GM06990 (cell line): ENCODE measurements around the gene SLC30A1.

Source experiments
- DNase-seq: peaks from one replicate; pipeline ENCODE4 v3.0.0-alpha.2; 2011; ENCODE audit not compliant: insufficient read length; ENCODE audit errors: extremely low read depth
- H3K27me3 ChIP-seq: replicated peaks from 2 replicates; pipeline ENCODE4 v1.6.0; 2011; ENCODE audit warnings: low read length; ENCODE audit not compliant: control insufficient read depth, insufficient read depth
- H3K36me3 ChIP-seq: 2 replicates; pipeline ENCODE4 v1.5.1; 2011; ENCODE audit warnings: low read length; ENCODE audit not compliant: control insufficient read depth, insufficient read depth
- H3K4me3 ChIP-seq: replicated peaks from 2 replicates; pipeline ENCODE4 v1.5.1; 2011; ENCODE audit warnings: low read depth, mild to moderate bottlenecking, control low read depth, low read length
- TF ChIP-seq, protein P1 (sequence below): IDR thresholded peaks from 2 replicates; pipeline ENCODE4 v1.5.1; 2011; ENCODE audit warnings: low read length, control low read depth, mild to moderate bottlenecking, inconsistent platforms; ENCODE audit not compliant: insufficient read depth, poor library complexity, severe bottlenecking

Gene SLC30A1

DNA sequence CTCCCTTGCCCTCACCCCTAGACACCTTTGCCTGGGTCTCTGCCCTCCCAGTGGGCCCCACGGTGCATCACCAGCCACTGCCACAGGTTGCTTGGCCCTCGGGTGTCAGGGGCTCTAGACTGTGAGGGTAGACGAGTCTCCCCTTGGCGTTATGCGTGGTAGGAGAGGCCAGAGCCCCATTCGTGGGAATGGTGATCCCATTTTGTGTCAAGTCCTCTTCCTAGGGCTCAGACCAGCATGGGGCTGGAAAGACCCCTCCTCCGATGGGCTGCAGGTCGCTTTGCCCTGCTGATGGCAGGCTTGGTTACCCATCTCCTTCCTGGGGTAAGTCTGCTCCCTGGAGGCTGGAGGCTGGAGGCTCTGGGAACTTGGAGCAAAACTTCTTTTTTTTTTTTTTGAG, 42.4 kb downstream of the SLC30A1 start:
- Histone ChIP-seq H3K27me3 (no peaks in the 10 kb centered on the region), H3K36me3 (no peaks in the 10 kb centered on the region), H3K4me3 (no peak overlapping the region)
- no peak for DNase-seq
- TF ChIP-seq, protein P1, sequence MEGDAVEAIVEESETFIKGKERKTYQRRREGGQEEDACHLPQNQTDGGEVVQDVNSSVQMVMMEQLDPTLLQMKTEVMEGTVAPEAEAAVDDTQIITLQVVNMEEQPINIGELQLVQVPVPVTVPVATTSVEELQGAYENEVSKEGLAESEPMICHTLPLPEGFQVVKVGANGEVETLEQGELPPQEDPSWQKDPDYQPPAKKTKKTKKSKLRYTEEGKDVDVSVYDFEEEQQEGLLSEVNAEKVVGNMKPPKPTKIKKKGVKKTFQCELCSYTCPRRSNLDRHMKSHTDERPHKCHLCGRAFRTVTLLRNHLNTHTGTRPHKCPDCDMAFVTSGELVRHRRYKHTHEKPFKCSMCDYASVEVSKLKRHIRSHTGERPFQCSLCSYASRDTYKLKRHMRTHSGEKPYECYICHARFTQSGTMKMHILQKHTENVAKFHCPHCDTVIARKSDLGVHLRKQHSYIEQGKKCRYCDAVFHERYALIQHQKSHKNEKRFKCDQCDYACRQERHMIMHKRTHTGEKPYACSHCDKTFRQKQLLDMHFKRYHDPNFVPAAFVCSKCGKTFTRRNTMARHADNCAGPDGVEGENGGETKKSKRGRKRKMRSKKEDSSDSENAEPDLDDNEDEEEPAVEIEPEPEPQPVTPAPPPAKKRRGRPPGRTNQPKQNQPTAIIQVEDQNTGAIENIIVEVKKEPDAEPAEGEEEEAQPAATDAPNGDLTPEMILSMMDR, result no peak

DNA sequence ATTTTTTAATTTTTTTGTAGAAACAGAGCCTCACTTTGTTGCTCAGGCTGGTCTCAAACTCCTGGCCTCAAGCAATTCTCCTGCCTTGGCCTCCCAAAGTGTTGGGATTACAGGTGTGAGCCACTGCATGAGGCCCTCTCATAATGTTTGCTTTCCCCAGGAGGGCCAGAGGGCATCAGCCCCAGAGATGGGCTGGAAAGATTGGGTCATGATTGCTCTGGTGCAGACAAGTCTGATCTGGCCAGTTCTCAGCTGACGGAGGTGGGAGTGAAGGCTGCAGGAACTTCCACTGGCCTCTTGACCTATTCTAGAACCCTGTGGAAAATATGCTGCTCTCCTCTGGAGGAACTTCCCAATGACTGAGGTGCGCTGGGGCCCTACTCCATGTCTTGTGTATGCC, 43.6 kb downstream of the SLC30A1 start:
- DNase-seq, result no peak
- TF ChIP-seq, protein P1, result no peak
- Histone ChIP-seq H3K4me3 (no peak overlapping the region), H3K27me3 (no peaks in the 10 kb centered on the region), H3K36me3 (no peaks in the 10 kb centered on the region)

DNA sequence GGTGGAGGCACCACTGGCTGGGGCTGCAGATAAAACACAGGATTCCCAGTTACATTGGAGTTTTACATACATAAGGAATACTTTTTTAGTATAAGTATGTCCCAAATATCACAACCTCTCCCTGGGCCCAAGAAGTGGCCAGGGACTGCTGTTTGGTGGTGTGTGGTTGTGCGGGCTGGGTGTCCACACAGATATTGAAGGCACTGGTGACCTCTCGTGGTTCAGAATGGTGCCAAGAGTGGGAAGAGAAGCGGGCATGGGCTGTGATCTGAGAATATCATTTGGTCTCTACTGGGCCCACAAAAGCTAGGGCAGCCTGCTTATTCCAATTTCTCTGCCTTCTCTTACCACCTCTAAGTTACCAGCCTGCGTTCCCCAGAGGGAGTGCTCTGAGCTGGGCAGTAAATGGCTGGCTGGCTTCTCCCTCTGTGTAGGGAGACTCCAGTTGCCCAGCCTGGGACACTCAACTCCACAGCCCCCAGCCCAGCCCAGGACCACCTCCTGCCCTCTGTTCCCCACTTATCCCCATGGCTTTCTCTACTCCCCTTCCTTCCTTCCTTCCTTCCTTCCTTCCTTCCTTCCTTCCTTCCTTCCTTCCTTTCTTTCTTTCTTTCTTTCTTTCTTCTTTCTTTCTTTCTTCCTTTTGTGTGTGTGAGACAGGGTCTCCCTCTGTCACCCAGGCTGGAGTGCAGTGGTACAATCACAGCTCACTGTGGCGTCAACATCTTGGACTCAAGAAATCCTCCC, 44.2 kb downstream of the SLC30A1 start:
- TF ChIP-seq, protein P1, result no peak
- Histone ChIP-seq H3K27me3 (no peaks in the 10 kb centered on the region), H3K36me3 (no peaks in the 10 kb centered on the region), H3K4me3 (no peak overlapping the region)
- no peak for DNase-seq

DNA sequence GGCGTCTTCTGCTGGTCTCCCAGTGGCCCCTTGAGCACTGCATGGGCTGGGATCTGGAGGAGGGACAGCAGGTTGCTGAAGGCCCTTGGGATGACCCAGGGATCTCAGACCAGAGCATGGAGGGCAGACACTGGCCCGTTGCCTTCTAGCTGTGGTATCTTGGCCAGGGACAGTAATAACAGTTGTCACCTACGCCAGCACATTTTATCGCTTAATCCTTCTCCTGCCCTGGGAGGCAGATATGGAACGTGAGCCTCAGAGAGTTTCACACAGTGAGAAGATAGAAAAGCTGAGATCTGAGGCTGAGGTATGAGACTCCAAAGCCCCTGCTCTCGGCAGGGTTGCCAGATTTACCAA, 46.9 kb downstream of the SLC30A1 start:
- no peak for DNase-seq
- no peak overlapping the region for H3K4me3 ChIP-seq
- no peaks in the 10 kb centered on the region for H3K27me3 ChIP-seq
- TF ChIP-seq, protein P1, result no peak
- no peaks in the 10 kb centered on the region for H3K36me3 ChIP-seq

DNA sequence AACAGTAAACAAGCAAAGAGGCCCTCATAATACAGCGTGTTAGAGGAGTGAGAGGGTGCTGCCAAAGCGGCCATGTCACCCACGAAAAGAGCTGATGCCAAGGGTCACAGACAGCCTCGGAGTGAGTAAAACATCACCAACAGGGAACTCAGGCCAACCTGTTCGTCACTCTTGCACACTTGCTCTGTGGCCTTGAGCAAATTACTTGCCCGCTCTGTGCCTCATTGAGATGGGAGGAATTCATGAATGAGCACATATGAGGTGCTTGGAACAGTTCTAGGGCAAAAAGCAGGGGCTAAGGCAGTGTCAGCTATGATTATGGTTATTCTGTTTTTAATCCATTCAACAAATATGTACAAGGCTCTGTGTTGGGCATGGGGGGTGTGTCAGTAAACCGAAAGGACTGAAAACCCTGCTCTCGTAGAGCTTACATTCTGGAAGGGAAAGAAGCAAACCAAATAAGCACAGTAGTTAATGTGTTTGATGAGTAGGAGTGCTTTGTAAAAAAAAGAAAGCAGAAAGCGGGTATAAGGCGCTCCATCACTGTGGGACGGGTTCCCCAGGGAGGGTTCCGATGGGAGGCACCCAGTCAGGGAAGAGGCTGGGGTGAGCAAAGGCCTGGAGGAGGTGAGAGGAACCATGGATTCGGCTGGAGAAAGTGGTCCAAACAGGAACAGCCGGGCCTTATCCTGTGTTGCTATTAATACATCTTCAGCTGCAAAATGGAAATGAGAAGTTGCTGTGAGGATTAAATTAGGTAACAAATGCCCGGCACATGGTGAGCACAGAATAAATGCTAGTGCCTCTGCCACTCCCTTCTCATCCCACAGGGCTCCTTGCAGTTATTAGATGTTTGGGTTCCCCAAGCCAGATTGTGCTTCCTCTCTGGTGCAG, 47.5 kb downstream of the SLC30A1 start:
- TF ChIP-seq, protein P1, result no peak
- no peak for DNase-seq
- no peaks in the 10 kb centered on the region for H3K27me3 ChIP-seq

More for the DNA sequence above, 47.5 kb downstream of the SLC30A1 start:
- H3K36me3 ChIP-seq, result no peaks in the 10 kb centered on the region
- H3K4me3 ChIP-seq, result no peak overlapping the region
